Calu3 (cell line): ENCODE measurements around the gene ITGB3BP. TPM values are rescaled to one million over a fixed set of nuclear protein-coding genes. Genes with fewer than 3 reads are reported as not detected.

ENCODE experiments used
- BruUV-seq: library from RNA; stranded (reverse); fragments of 400-500 nt; replicated peaks from 2 replicates; lab custom pipeline; 2021; lab: Mats Ljungman, UMichigan
- CTCF ChIA-PET: fragments of 300-600 bp; sonication (Branson Sonifier 250); formaldehyde crosslinking; loops from one replicate; lab custom pipeline; 2022; ENCODE audit warnings: antibody characterized with exemption; lab: Charles Lee
- DNase-seq: peaks from one replicate; pipeline ENCODE4 v3.0.0; 2022
- H3K27ac Mint-ChIP-seq: one replicate; pipeline ENCODE4 v1.8.0; 2022; ENCODE audit warnings: mixed read lengths; ENCODE audit not compliant: unreplicated experiment
- H3K27me3 Mint-ChIP-seq: one replicate; pipeline ENCODE4 v1.8.0; 2022; ENCODE audit warnings: mixed read lengths; ENCODE audit not compliant: unreplicated experiment
- H3K36me3 Mint-ChIP-seq: one replicate; pipeline ENCODE4 v1.8.0; 2022; ENCODE audit warnings: mild to moderate bottlenecking, moderate library complexity, mixed read lengths; ENCODE audit not compliant: insufficient read depth, unreplicated experiment
- H3K4me1 Mint-ChIP-seq: one replicate; pipeline ENCODE4 v1.8.0; 2022; ENCODE audit warnings: mild to moderate bottlenecking, low read depth, mixed read lengths; ENCODE audit not compliant: unreplicated experiment
- H3K4me3 Mint-ChIP-seq: one replicate; pipeline ENCODE4 v1.8.0; 2022; ENCODE audit warnings: mild to moderate bottlenecking, low read depth, moderate library complexity, mixed read lengths; ENCODE audit not compliant: unreplicated experiment
- H3K9me3 Mint-ChIP-seq: one replicate; pipeline ENCODE4 v1.8.0; 2022; ENCODE audit warnings: low read depth, mixed read lengths; ENCODE audit not compliant: unreplicated experiment
- intact Hi-C: fragments of 100-400 bp; cut with micrococcal nuclease; formaldehyde crosslinking; loops from one replicate; pipeline ENCODE4 v1.10.0; 2022; ENCODE audit not compliant: unreplicated experiment
- total RNA-seq: library from RNA; stranded (reverse); gene quantifications from 2 replicates; pipeline ENCODE4 v1.2.3, GENCODE V29; 2022
- TF ChIP-seq, protein P1 (sequence below): fragments of 200-600 bp; IDR thresholded peaks from one replicate; pipeline ENCODE4 v1.8.0; 2022; ENCODE audit warnings: antibody characterized with exemption; ENCODE audit not compliant: unreplicated experiment

Gene ITGB3BP
- total RNA-seq, 1 experiment from 2014 or later = 52.1 TPM

DNA sequence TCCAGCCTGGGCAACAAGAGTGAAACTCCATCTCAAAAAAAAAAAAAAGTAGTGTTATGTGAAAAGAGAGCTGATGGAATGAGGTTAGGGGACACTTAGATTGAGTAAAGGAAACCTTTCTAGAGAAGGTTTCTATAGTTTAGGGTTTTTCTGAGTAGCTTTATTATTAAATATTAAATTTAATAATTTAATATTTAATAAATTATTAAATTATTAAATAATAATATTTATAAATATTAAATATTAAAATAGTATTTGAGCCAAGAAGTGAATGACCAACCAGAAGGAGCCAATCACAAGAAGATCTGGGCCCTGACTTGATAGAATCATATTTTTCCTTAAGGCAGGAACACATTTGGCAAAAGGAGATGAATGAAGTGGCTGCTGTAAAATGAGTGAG lies 104.9 kb downstream of the ITGB3BP start:
- H3K36me3 Mint-ChIP-seq = no peaks in the 10 kb centered on the region
- BruUV-seq = no TSS peak
- no peaks in the 10 kb centered on the region for H3K9me3 Mint-ChIP-seq
- no peaks in the 10 kb centered on the region for H3K4me1 Mint-ChIP-seq
- intact Hi-C loops = no loop called here
- TF ChIP-seq, protein P1, sequence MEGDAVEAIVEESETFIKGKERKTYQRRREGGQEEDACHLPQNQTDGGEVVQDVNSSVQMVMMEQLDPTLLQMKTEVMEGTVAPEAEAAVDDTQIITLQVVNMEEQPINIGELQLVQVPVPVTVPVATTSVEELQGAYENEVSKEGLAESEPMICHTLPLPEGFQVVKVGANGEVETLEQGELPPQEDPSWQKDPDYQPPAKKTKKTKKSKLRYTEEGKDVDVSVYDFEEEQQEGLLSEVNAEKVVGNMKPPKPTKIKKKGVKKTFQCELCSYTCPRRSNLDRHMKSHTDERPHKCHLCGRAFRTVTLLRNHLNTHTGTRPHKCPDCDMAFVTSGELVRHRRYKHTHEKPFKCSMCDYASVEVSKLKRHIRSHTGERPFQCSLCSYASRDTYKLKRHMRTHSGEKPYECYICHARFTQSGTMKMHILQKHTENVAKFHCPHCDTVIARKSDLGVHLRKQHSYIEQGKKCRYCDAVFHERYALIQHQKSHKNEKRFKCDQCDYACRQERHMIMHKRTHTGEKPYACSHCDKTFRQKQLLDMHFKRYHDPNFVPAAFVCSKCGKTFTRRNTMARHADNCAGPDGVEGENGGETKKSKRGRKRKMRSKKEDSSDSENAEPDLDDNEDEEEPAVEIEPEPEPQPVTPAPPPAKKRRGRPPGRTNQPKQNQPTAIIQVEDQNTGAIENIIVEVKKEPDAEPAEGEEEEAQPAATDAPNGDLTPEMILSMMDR = no peak
- DNase-seq = no peak
- H3K27me3 Mint-ChIP-seq = no peaks in the 10 kb centered on the region
- CTCF ChIA-PET = interaction anchor here (0.6 kb wide), 1 partner anchor 1208 kb away, joined by 3 read pairs; no protein-coding TSS in a partner anchor
- no peak overlapping the region for H3K4me3 Mint-ChIP-seq
- no peak overlapping the region for H3K27ac Mint-ChIP-seq

DNA sequence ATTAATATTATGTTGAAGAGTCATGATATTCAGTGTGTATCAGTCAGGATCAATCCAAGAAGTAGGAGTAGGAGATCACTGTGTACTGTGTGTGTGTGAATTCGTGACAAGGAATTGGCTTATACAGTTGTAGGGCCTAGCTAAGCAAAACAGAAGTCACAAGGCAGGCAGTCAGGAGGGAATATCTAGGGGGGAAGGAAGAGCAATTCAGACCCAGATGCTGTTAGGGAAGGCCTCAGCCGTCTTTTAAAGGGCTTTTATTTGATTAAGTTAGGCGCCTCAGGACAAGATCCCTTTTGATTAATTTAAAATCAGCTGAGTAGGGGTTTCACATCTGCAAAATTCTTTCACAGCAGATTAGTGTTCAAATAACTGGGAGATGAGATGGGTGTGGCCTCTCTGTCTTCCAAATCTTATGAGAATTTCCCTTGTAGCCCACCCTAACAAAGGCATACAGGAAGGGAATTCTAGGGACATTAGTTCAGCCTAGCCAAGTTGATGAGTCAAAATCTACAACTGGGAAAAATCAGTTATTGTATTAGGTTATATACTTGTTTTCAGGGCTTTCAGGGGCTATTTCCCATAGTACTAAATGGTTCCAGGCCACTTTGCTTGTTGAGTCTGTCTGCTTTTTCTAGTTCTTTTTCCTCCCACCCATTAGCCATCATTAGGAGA lies 108.2 kb downstream of the ITGB3BP start:
- Mint-ChIP-seq H3K36me3 (no peaks in the 10 kb centered on the region), H3K4me1 (no peaks in the 10 kb centered on the region), H3K27me3 (no peaks in the 10 kb centered on the region), H3K9me3 (no peaks in the 10 kb centered on the region), H3K4me3 (no peak overlapping the region), H3K27ac (no peak overlapping the region)
- no peak for DNase-seq
- intact Hi-C loops = no loop called here
- CTCF ChIA-PET = no interaction called here
- TF ChIP-seq, protein P1 = no peak
- no TSS peak for BruUV-seq

DNA sequence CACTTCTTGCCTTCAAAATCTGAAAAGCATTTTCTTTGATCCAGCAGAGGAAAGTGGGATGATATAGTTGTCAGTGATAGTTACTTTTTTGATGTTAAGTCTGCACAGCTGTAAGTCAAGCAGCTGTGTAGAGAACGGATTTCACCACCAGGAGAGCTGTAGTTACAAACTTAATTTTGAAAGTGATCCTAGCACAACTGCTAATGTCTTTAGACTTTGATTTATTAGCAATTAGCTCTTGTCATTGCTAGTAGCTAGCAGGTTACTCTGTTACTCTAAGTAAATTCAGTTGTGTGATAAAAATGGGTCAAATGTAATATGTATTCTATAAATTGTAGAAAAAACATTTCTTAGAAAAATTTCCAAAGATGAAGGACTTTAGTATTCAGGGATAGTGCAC lies 109.6 kb downstream of the ITGB3BP start:
- no peaks in the 10 kb centered on the region for H3K36me3 Mint-ChIP-seq
- DNase-seq = no peak
- no TSS peak for BruUV-seq
- H3K27ac Mint-ChIP-seq = no peak overlapping the region
- no peaks in the 10 kb centered on the region for H3K9me3 Mint-ChIP-seq
- no peaks in the 10 kb centered on the region for H3K27me3 Mint-ChIP-seq
- TF ChIP-seq, protein P1 = no peak
- H3K4me3 Mint-ChIP-seq = no peak overlapping the region
- intact Hi-C loops = no loop called here
- no peaks in the 10 kb centered on the region for H3K4me1 Mint-ChIP-seq
- CTCF ChIA-PET = interaction anchor here (0.6 kb wide), 1 partner anchor 408 kb away, joined by 3 read pairs; no protein-coding TSS in a partner anchor

DNA sequence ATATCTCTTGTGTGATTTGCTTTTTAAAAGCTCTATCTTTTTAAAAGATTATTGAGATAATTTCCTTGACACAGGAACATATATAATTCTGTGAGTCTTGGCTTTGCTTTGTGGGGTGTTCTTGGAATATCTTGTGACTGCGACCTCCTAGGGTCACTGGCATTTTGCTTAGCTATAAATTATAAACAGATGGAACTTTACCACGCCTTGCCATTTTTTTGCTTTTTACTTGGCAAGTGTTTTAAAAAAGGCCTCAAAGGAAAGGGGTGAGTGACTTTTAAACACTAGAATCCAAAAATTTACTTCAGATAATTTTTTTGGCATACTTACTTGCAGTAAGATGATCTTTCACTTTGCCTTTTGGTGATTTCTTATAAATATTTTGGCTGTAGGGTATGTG lies 112.0 kb downstream of the ITGB3BP start:
- intact Hi-C loops = no loop called here
- CTCF ChIA-PET = no interaction called here
- TF ChIP-seq, protein P1 = no peak
- no peaks in the 10 kb centered on the region for H3K4me1 Mint-ChIP-seq
- DNase-seq = no peak
- no peak overlapping the region for H3K27ac Mint-ChIP-seq
- H3K4me3 Mint-ChIP-seq = no peak overlapping the region
- H3K9me3 Mint-ChIP-seq = no peaks in the 10 kb centered on the region
- no peaks in the 10 kb centered on the region for H3K27me3 Mint-ChIP-seq
- no TSS peak for BruUV-seq
- H3K36me3 Mint-ChIP-seq = no peaks in the 10 kb centered on the region
